HG03025 (cell line): ENCODE data around the gene EIF2B4.
"Not testable (repeated sequence)": the region's sequence is repeated elsewhere in the genome, so short reads cannot be mapped to it uniquely, and the experiment has no call there.

Experiments
- ATAC-seq: cut with Tn5 transposase; IDR thresholded peaks from one replicate; pipeline ENCODE4 v1.9.1; 2021; ENCODE audit warnings: mild to moderate bottlenecking, moderate library complexity; ENCODE audit not compliant: unreplicated experiment, low FRiP score

EIF2B4 gene

GRCh38 chr2:27350106-27350693 is 19.9 kb downstream of the EIF2B4 start:
- ATAC-seq, result no peak

GRCh38 chr2:27347641-27348040 is 22.5 kb downstream of the EIF2B4 start:
- ATAC-seq, result no peak

GRCh38 chr2:27336173-27336572 is 34.0 kb downstream of the EIF2B4 start:
- ATAC-seq, result no peak

GRCh38 chr2:27335311-27335710 is 34.8 kb downstream of the EIF2B4 start:
- ATAC-seq, result no peak

GRCh38 chr2:27324720-27325119 is 45.4 kb downstream of the EIF2B4 start:
- no peak for ATAC-seq

- ATAC-seq, result no peak
Observed at GRCh38 chr2:27323596-27324285, 46.4 kb downstream of the EIF2B4 start.

GRCh38 chr2:27322766-27323595 is 47.2 kb downstream of the EIF2B4 start, which contains the start of gene MPV17:
Gene MPV17, minus strand, starts transcription at chr2:27323097. Its CDS starts 580 bp downstream, at chr2:27322517.
- ATAC-seq, result peak; percentile 89

GRCh38 chr2:27322301-27322765 is 47.8 kb downstream of the EIF2B4 start:
- ATAC-seq, result no peak

GRCh38 chr2:27320958-27321543 is 49.1 kb downstream of the EIF2B4 start:
- no peak for ATAC-seq

GRCh38 chr2:27319839-27320238 is 50.3 kb downstream of the EIF2B4 start:
- ATAC-seq, result not testable (repeated sequence)

GRCh38 chr2:27316655-27317412 is 53.3 kb downstream of the EIF2B4 start:
- ATAC-seq, result no peak

- ATAC-seq, result no peak
Observed at GRCh38 chr2:27315122-27315521, 55.0 kb downstream of the EIF2B4 start.

- no peak for ATAC-seq
Observed at GRCh38 chr2:27314709-27315108, 55.4 kb downstream of the EIF2B4 start.
